GM12865 (cell line): ENCODE data around the gene CRIP3.

Experiments used
- DNase-seq: peaks from one replicate; pipeline ENCODE4 v3.0.0; 2010; ENCODE audit warnings: low read depth
- H3K4me3 ChIP-seq: 2 replicates; pipeline ENCODE4 v1.5.1; 2011; ENCODE audit warnings: mild to moderate bottlenecking, low read depth, low read length, control low read depth
- CTCF ChIP-seq: IDR thresholded peaks from 2 replicates; pipeline ENCODE4 v1.5.1; 2011; ENCODE audit warnings: low read length, control low read depth, low read depth, inconsistent platforms; ENCODE audit not compliant: insufficient read depth; ENCODE audit errors: missing control alignments

The CRIP3 gene

DNA sequence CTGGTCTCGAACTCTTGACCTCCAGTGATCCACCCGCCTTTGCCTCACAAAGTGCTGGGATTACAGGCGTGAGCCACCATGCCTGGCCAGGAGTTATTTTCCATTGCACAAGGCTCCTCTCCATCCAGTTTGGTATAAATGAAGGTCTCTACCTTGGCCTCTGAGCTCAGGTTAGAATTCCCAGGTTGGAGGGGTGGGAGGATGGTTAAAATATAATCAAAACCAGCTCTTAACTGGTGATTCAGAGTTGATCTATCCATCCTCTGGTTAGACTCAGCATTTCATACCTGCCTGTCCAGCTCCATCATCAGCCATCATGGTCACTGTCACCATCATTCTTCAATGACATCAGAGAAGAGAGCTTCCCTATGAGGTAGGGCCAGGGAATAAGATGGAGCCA lies 13.2 kb downstream of the CRIP3 start:
- H3K4me3 ChIP-seq = no peak overlapping the region
- no peak for TF ChIP-seq CTCF
- no peak for DNase-seq

DNA sequence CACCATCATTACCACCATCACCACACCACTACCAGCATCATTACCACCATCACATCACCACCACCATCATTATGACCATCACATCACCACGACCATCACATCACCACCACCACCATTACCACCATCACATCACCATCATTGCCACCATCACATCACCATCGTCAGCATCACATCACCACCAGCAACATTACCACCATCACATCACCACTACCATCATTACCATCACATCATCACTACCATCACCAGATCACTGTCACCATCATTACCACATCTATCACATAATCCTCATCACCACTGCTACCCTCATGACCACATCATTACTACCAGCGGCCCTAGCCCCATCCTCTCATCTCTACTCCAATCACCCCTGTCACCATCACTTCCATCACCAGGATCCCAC lies 14.1 kb downstream of the CRIP3 start:
- H3K4me3 ChIP-seq = no peak overlapping the region
- no peak for TF ChIP-seq CTCF
- DNase-seq = no peak

- H3K4me3 ChIP-seq = no peak overlapping the region
- no peak for DNase-seq
- no peak for TF ChIP-seq CTCF
Observed at GRCh38 chr6:43293698-43294097, 14.9 kb downstream of the CRIP3 start.

DNA sequence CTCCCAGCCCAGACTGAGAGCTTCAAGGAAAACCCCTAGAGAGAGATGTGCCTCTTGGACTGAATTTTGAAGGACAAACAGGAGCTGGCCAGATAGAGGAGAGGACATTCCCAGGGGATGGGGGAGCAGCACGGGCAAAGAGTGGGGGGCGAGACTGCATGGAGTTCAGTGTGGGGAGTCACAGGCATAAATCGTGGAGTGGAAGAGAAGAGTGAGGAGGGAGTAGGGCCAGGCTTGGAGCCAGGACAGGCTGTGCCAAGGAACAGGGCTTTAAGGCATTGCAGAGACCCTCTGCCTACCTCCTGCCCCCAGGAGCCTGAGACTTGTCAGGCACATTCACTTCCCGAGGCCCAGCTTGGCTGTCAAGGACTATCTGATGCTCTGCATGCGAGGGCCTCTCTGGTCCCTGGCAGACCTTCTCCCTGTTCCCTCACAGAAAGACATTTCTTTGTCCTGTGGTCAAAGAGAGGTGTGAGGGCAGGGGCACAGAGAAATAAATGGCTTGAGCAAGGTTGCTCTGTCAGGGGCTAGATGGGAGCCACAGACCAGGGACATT lies 15.8 kb downstream of the CRIP3 start:
- TF ChIP-seq CTCF = no peak
- no peak for DNase-seq
- H3K4me3 ChIP-seq = no peak overlapping the region

DNA sequence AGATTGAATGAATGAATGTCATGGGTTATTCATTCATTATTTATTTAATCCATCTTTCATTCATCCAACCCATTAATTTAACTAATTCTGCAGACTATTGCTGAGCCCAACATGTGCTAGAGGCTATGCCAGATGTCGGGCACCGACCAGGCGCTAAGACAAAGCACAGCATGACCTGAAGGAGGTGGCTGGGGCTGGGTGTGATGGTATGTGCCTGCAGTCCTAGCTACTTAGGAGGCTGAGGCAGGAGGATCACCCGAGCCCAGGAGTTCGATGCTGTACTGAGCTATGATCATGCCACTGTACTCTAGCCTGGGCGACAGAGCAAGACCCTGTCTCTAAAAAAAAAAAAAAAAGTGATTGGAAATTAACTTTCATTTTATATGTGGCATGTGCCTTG lies 16.3 kb downstream of the CRIP3 start:
- no peak for TF ChIP-seq CTCF
- H3K4me3 ChIP-seq = no peak overlapping the region
- DNase-seq = no peak

DNA sequence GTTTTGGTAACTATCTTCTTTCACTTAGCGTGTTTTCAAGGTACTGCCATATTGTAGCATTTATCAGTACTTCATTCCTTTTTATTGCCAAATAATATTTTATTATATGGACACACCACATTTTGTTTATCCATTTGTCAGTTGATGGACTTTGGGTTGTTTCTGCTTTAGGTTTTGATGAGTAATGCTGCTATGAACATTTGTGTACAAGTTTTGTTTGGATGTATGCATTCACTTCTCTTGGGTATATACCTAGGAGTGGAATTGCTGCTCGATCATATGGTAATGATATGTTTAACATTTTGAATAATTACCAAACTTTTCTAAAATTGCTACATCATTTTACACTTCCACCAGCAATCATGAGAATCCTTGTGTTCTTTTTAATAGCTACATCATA lies 16.9 kb downstream of the CRIP3 start:
- H3K4me3 ChIP-seq = no peak overlapping the region
- no peak for DNase-seq
- no peak for TF ChIP-seq CTCF

- H3K4me3 ChIP-seq = no peak overlapping the region
- TF ChIP-seq CTCF = no peak
- no peak for DNase-seq
Observed at GRCh38 chr6:43290905-43291355, 17.7 kb downstream of the CRIP3 start.
